ENCODE measurements around the gene PKD1.
"Not testable (repeated sequence)": the region's sequence is repeated elsewhere in the genome, so short reads cannot be mapped to it uniquely, and the experiment has no call there.

PKD1 gene

GRCh38 chr16:2107121-2107790 lies 28.4 kb downstream of the PKD1 start:
- not testable (repeated sequence) for DNase-seq (ENCODE audit: low spot score)

DNA sequence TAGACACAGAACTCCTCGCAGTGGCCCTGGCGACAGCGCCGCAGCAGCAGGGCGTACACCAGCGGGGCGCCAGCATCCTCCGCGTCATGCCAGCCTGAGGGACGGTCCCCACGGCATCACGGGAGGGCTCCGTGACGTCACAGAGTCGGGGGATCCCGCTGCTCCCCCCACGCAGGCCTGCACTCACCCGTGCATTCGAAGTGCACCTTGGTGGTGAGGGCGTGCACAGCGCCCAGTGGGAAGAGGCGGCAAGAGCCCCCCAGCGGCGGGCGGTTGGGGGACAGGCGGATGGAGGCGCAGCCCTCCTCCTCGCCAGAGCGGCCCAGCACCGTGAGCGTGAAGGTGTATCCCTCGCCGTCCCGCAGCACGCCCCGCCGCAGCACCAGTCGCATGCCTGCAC lies 29.5 kb downstream of the PKD1 start:
- DNase-seq (ENCODE audit: low spot score): not testable (repeated sequence)

DNA sequence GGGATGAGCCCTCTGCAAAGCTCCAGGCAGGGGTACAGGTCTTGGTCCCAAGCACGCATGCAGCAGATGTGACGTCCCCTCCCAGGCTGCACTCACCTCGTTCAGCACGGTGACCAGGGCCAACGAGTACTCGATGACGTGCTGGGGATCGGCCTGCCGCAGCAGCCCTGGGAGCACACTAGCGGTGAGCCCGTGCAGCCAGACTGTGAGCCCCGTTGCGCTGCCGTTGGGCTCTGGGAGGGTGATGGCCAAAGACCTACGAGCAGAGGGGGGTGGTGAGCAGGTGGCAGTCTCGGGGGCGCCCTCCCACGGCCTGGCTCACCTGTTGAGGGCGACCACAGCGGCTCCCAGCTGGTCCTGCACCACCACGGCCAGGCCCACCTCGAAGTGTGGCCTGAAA lies 29.9 kb downstream of the PKD1 start:
- DNase-seq (ENCODE audit: low spot score): not testable (repeated sequence)

DNA sequence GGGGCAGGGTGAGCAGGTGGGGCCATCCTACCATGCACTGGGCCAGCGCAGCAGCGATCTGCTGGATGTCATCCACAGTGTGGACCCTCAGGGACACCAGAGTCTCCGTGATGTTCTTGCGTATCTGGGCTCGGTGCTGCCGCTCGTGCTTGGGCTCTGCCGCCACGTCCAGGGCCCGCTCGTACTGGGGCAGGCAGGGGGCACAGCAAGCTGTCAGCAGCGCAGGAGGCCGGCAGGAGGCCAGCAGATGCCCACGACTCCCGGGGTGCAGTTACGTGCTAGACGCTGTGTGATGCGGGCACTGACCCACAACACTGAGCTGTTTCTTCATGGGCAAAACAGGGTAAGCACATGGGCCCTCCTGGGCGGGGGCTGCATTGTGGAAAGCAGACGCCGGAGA lies 30.4 kb downstream of the PKD1 start:
- not testable (repeated sequence) for DNase-seq (ENCODE audit: low spot score)

- not testable (repeated sequence) for DNase-seq (ENCODE audit: low spot score)
Measured at GRCh38 chr16:2104464-2104863, 31.2 kb downstream of the PKD1 start.

GRCh38 chr16:2102471-2102870 lies 33.2 kb downstream of the PKD1 start:
- no peak for DNase-seq (ENCODE audit: low spot score)

DNA sequence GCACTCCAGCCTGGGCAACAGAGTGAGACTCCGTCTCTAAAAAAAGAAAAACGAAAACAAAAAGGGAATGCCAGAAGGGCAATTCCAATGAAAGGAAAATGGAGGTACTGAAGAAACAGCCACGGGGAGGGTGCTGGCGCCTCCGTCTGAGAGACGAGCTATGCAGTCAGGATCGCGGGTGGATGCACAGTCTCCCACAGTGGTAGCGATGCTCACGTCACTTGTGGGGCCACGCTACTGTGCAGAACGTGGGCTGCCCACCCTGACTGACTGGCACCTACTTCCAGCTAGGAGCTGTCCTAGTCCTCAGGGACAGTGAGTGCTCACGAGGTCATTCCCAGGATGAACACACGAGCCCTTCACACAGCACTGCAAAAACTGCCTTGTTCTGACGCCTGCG lies 34.1 kb downstream of the PKD1 start:
- not testable (repeated sequence) for DNase-seq (ENCODE audit: low spot score)

- not testable (repeated sequence) for DNase-seq (ENCODE audit: low spot score)
Measured at GRCh38 chr16:2097689-2098088, 38.0 kb downstream of the PKD1 start.

GRCh38 chr16:2096853-2097595 lies 38.7 kb downstream of the PKD1 start:
- DNase-seq (ENCODE audit: low spot score): no peak

- no peak for DNase-seq (ENCODE audit: low spot score)
Measured at GRCh38 chr16:2095918-2096582, 39.6 kb downstream of the PKD1 start.

GRCh38 chr16:2095315-2095853 lies 40.3 kb downstream of the PKD1 start:
- no peak for DNase-seq (ENCODE audit: low spot score)

DNA sequence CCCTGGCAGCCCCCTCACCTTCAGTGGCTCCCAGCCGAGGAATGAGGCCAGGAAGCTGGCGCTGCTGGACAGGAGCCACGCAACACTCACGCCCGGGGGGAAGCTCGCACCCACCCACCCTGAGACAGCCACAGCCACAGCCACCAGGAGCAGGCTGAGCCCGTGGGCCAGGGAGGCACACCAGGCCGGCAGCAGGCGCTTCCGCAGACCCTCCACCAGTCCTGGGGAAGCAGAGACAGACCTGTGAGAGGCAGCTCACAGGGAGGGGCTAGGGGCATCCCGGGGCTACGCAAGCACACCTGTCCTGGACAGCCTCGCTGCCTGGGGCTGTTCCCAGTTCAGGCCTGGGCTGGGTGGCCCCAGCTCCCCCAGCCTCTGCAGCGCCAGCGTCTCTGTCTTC lies 41.9 kb downstream of the PKD1 start:
- DNase-seq (ENCODE audit: low spot score): no peak

- no peak for DNase-seq (ENCODE audit: low spot score)
Measured at GRCh38 chr16:2092866-2093265, 42.8 kb downstream of the PKD1 start.

DNA sequence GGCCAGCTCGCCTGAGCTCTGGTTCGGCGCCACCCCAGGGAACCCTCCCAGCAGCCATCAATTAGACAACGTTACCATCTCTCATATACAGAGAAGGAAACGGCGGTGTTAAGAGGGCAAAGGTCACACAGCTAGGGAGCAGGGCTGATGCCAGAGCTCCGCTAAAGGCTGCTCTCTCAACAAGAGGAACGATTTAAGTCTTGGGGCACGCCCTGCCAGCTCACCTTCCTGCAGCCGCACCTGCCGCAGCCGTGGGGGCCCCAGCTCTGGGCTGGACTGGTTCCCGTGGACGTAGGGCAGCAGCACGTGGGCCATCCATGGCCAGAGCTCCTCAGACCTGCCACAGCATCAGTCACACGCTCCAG lies 43.5 kb downstream of the PKD1 start:
- DNase-seq (ENCODE audit: low spot score): no peak

- DNase-seq (ENCODE audit: low spot score): no peak
Measured at GRCh38 chr16:2091547-2092255, 44.0 kb downstream of the PKD1 start.

- peak; percentile 28 for DNase-seq (ENCODE audit: low spot score)
Measured at GRCh38 chr16:2090777-2091546, 44.7 kb downstream of the PKD1 start.

GRCh38 chr16:2090481-2090776 lies 45.3 kb downstream of the PKD1 start:
- DNase-seq (ENCODE audit: low spot score): no peak

GRCh38 chr16:2089706-2090480 lies 45.8 kb downstream of the PKD1 start:
- no peak for DNase-seq (ENCODE audit: low spot score)

DNA sequence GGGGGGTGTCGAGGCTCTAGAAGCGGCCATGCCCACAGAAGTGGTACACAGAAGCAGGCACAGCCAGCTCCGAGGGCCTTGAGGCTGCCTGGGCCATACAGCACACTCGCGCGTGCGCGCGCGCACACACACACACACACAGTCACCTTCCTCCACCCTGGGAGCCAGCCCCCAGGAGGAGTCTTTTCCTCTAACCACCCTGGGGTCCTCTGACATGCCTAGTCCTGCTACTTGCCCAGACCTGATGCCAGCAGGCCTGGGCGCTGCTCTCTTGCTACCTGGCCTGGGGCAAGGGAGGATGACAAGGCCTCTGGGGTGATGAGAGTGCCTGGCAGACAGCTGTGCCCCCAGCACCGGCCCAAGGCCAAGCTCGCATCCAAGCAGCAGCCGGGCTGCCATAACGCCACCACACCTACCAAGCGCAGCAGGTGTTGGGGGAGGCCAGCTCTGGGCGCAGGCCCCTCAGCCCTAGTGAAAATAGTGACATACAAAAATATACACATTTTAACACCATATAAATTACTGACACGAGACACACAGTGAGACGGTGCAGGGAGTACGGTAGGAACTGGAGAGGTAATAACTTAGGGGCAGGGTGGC lies 46.8 kb downstream of the PKD1 start:
- DNase-seq (ENCODE audit: low spot score): no peak
